ENCODE data around the gene LCLAT1.

Gene LCLAT1

GRCh38 chr2:30410217-30410616 lies 36.8 kb upstream of the LCLAT1 start:
- Histone ChIP-seq H3K4me3 (ENCODE audit: low read depth, low read length) (no peak overlapping the region), H3K27me3 (replicated peaks) (no peaks in the 10 kb centered on the region), H3K36me3 (replicated peaks) (no peaks in the 10 kb centered on the region), H3K27ac (no peak overlapping the region)
- peak; percentile 55 for DNase-seq
- TF ChIP-seq CTCF (IDR thresholded peaks at IDR 0.05; ENCODE audit: low read depth, low read length, missing control alignments), result no peak
- in situ Hi-C loops (cut with HindIII; ENCODE audit: low pct_ligation_motif_present, low sequenced_read_pairs), result no loop called here

GRCh38 chr2:30412047-30412683 lies 34.9 kb upstream of the LCLAT1 start:
- in situ Hi-C loops (cut with HindIII; ENCODE audit: low pct_ligation_motif_present, low sequenced_read_pairs), result no loop called here
- TF ChIP-seq CTCF (IDR thresholded peaks at IDR 0.05; ENCODE audit: low read depth, low read length, missing control alignments), result no peak
- no peak overlapping the region for H3K27ac ChIP-seq
- no peak overlapping the region for H3K4me3 ChIP-seq (ENCODE audit: low read depth, low read length)
- no peak for DNase-seq
- H3K27me3 ChIP-seq (replicated peaks), result no peaks in the 10 kb centered on the region
- no peaks in the 10 kb centered on the region for H3K36me3 ChIP-seq (replicated peaks)

GRCh38 chr2:30412684-30413570 lies 34.1 kb upstream of the LCLAT1 start:
- Histone ChIP-seq H3K4me3 (ENCODE audit: low read depth, low read length) (no peak overlapping the region), H3K27me3 (replicated peaks) (no peaks in the 10 kb centered on the region), H3K36me3 (replicated peaks) (no peaks in the 10 kb centered on the region), H3K27ac (no peak overlapping the region)
- no peak for DNase-seq
- in situ Hi-C loops (cut with HindIII; ENCODE audit: low pct_ligation_motif_present, low sequenced_read_pairs), result no loop called here
- no peak for TF ChIP-seq CTCF (IDR thresholded peaks at IDR 0.05; ENCODE audit: low read depth, low read length, missing control alignments)

GRCh38 chr2:30414961-30415360 lies 32.1 kb upstream of the LCLAT1 start:
- no peak for TF ChIP-seq CTCF (IDR thresholded peaks at IDR 0.05; ENCODE audit: low read depth, low read length, missing control alignments)
- in situ Hi-C loops (cut with HindIII; ENCODE audit: low pct_ligation_motif_present, low sequenced_read_pairs), result no loop called here
- H3K27me3 ChIP-seq (replicated peaks), result no peaks in the 10 kb centered on the region

GRCh38 chr2:30417253-30417652 lies 29.8 kb upstream of the LCLAT1 start:
- Histone ChIP-seq H3K36me3 (replicated peaks) (no peaks in the 10 kb centered on the region), H3K27ac (no peak overlapping the region), H3K27me3 (replicated peaks) (no peaks in the 10 kb centered on the region), H3K4me3 (ENCODE audit: low read depth, low read length) (no peak overlapping the region)
- TF ChIP-seq CTCF (IDR thresholded peaks at IDR 0.05; ENCODE audit: low read depth, low read length, missing control alignments), result no peak
- peak; percentile 16 for DNase-seq
- in situ Hi-C loops (cut with HindIII; ENCODE audit: low pct_ligation_motif_present, low sequenced_read_pairs), result no loop called here

More at GRCh38 chr2:30414961-30415360, 32.1 kb upstream of the LCLAT1 start:
- no peak overlapping the region for H3K27ac ChIP-seq
- no peaks in the 10 kb centered on the region for H3K36me3 ChIP-seq (replicated peaks)
- H3K4me3 ChIP-seq (ENCODE audit: low read depth, low read length), result no peak overlapping the region
- no peak for DNase-seq
